Astrocyte (in vitro differentiated cells and primary cell): ENCODE results near the gene USP25.

Experiments used
- EZH2 ChIP-seq: IDR thresholded peaks from 2 replicates; pipeline ENCODE4 v1.6.1; 2012; ENCODE audit warnings: mild to moderate bottlenecking, low read length, inconsistent platforms; ENCODE audit not compliant: insufficient read depth
- TF ChIP-seq, protein P1 (sequence below): IDR thresholded peaks from 2 replicates; pipeline ENCODE4 v1.5.1; 2011; ENCODE audit warnings: low read depth, mild to moderate bottlenecking, inconsistent platforms, low read length, moderate library complexity; ENCODE audit not compliant: insufficient read depth

GRCh38 chr21:15797577-15798363 lies 68.0 kb downstream of the USP25 start:
- TF ChIP-seq, protein P1, sequence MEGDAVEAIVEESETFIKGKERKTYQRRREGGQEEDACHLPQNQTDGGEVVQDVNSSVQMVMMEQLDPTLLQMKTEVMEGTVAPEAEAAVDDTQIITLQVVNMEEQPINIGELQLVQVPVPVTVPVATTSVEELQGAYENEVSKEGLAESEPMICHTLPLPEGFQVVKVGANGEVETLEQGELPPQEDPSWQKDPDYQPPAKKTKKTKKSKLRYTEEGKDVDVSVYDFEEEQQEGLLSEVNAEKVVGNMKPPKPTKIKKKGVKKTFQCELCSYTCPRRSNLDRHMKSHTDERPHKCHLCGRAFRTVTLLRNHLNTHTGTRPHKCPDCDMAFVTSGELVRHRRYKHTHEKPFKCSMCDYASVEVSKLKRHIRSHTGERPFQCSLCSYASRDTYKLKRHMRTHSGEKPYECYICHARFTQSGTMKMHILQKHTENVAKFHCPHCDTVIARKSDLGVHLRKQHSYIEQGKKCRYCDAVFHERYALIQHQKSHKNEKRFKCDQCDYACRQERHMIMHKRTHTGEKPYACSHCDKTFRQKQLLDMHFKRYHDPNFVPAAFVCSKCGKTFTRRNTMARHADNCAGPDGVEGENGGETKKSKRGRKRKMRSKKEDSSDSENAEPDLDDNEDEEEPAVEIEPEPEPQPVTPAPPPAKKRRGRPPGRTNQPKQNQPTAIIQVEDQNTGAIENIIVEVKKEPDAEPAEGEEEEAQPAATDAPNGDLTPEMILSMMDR, result no peak
- TF ChIP-seq EZH2, result no peak
